Stimulated activated CD8-positive, alpha-beta memory T cell treated with anti-CD3 and anti-CD28 coated beads, Interleukin-15, amount 100 ng/mL, for 24 hours (primary cell): ENCODE measurements around the gene ANKRD11.
"Not testable (repeated sequence)": the region's sequence is repeated elsewhere in the genome, so short reads cannot be mapped to it uniquely, and the experiment has no call there.

Source experiments
- DNase-seq: peaks from one replicate; pipeline ENCODE4 v3.0.0-alpha.2; 2020; ENCODE audit warnings: low read depth

The ANKRD11 gene

GRCh38 chr16:89428605-89429004, 61.8 kb downstream of the ANKRD11 start:
- not testable (repeated sequence) for DNase-seq

GRCh38 chr16:89426736-89427530, 63.4 kb downstream of the ANKRD11 start:
- DNase-seq, result no peak

GRCh38 chr16:89425523-89425922, 64.8 kb downstream of the ANKRD11 start:
- DNase-seq, result no peak

- no peak for DNase-seq
Observed at GRCh38 chr16:89423681-89424260, 66.6 kb downstream of the ANKRD11 start.

GRCh38 chr16:89422905-89423630, 67.3 kb downstream of the ANKRD11 start:
- no peak for DNase-seq

GRCh38 chr16:89422527-89422904, 67.8 kb downstream of the ANKRD11 start:
- DNase-seq, result no peak

- DNase-seq, result not testable (repeated sequence)
Observed at GRCh38 chr16:89421300-89421699, 69.1 kb downstream of the ANKRD11 start.

- no peak for DNase-seq
Observed at GRCh38 chr16:89420204-89420603, 70.2 kb downstream of the ANKRD11 start.

GRCh38 chr16:89418352-89418751, 72.0 kb downstream of the ANKRD11 start:
- no peak for DNase-seq

- DNase-seq, result no peak
Observed at GRCh38 chr16:89417352-89417751, 73.0 kb downstream of the ANKRD11 start.

- DNase-seq, result no peak
Observed at GRCh38 chr16:89413811-89414585, 76.4 kb downstream of the ANKRD11 start.

- no peak for DNase-seq
Observed at GRCh38 chr16:89412811-89413210, 77.5 kb downstream of the ANKRD11 start.

- no peak for DNase-seq
Observed at GRCh38 chr16:89411335-89411850, 79.0 kb downstream of the ANKRD11 start.

GRCh38 chr16:89410794-89411309, 79.5 kb downstream of the ANKRD11 start:
- no peak for DNase-seq

- DNase-seq, result no peak
Observed at GRCh38 chr16:89410322-89410721, 80.0 kb downstream of the ANKRD11 start.

GRCh38 chr16:89409161-89409711, 81.1 kb downstream of the ANKRD11 start:
- no peak for DNase-seq

GRCh38 chr16:89408315-89408714, 82.0 kb downstream of the ANKRD11 start:
- no peak for DNase-seq

GRCh38 chr16:89407925-89408300, 82.4 kb downstream of the ANKRD11 start:
- no peak for DNase-seq

GRCh38 chr16:89407282-89407924, 83.0 kb downstream of the ANKRD11 start:
- no peak for DNase-seq

- no peak for DNase-seq
Observed at GRCh38 chr16:89406277-89406888, 84.0 kb downstream of the ANKRD11 start.

- DNase-seq, result no peak
Observed at GRCh38 chr16:89404561-89404960, 85.8 kb downstream of the ANKRD11 start.
